ENCODE results near the gene NPHP1.
A peak's percentile ranks its signal among the peaks of the same experiment; 100 is the strongest.

GRCh38 chr2:110101280-110101844, 103.5 kb downstream of the NPHP1 start:
- TF ChIP-seq, protein P1, sequence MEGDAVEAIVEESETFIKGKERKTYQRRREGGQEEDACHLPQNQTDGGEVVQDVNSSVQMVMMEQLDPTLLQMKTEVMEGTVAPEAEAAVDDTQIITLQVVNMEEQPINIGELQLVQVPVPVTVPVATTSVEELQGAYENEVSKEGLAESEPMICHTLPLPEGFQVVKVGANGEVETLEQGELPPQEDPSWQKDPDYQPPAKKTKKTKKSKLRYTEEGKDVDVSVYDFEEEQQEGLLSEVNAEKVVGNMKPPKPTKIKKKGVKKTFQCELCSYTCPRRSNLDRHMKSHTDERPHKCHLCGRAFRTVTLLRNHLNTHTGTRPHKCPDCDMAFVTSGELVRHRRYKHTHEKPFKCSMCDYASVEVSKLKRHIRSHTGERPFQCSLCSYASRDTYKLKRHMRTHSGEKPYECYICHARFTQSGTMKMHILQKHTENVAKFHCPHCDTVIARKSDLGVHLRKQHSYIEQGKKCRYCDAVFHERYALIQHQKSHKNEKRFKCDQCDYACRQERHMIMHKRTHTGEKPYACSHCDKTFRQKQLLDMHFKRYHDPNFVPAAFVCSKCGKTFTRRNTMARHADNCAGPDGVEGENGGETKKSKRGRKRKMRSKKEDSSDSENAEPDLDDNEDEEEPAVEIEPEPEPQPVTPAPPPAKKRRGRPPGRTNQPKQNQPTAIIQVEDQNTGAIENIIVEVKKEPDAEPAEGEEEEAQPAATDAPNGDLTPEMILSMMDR (IDR thresholded peaks at IDR 0.05; ENCODE audit: extremely low read depth in 1 of 2, insufficient read depth in 1 of 2, low read depth in 1 of 2, low read length in 2 of 2), result no peak
- peak; percentile 13 for TF ChIP-seq MYC (IDR thresholded peaks at IDR 0.05; ENCODE audit: low read depth, low read length)
- peak; percentile 97 for TF ChIP-seq POLR2AphosphoS5 (IDR thresholded peaks at IDR 0.05; ENCODE audit: insufficient read depth, low read depth, low read length)
- no peak for TF ChIP-seq EZH2 (IDR thresholded peaks at IDR 0.05; ENCODE audit: borderline replicate concordance, low read depth, low read length, severe bottlenecking)
- peak; percentile 67 for TF ChIP-seq POLR2A (IDR thresholded peaks at IDR 0.05; ENCODE audit: low read depth, low read length)
